H1 (cell line): ENCODE measurements around the gene GAPDHS. TPM values are rescaled to one million over a fixed set of nuclear protein-coding genes. Genes with fewer than 3 reads are reported as not detected.
A peak's percentile ranks its signal among the peaks of the same experiment; 100 is the strongest.

ENCODE experiments used
- CTCF ChIA-PET: fragments of 300-600 bp; sonication (Branson Sonifier 250); formaldehyde crosslinking; loops from one replicate; lab custom pipeline; 2021; ENCODE audit not compliant: partially characterized antibody; lab: Charles Lee
- POLR2A ChIA-PET: fragments of 300-600 bp; sonication (Branson Sonifier 250); formaldehyde crosslinking; loops from one replicate; lab custom pipeline; 2021; ENCODE audit warnings: inconsistent platforms; ENCODE audit not compliant: partially characterized antibody; lab: Charles Lee
- DNase-seq, 2 experiments: peaks; one replicate each; pipeline versions ENCODE4 v3.0.0 to v3.0.0-alpha.2; 2010 to 2022; ENCODE audit warnings: low spot score in 2 of 2, low read depth in 1 of 2, mixed read lengths in 1 of 2
- FAIRE-seq: peaks from 2 replicates; lab custom pipeline; 2011; peaks lifted over from hg19 to GRCh38; lab: Jason Lieb, UNC
- H2AFZ ChIP-seq: 2 replicates; pipeline ENCODE4 v1.8.1; 2012; ENCODE audit warnings: low read length, inconsistent platforms
- H2AK5ac ChIP-seq: 2 replicates; pipeline ENCODE4 v1.6.1; 2013; ENCODE audit warnings: low read depth, low read length
- H2BK120ac ChIP-seq: replicated peaks from 2 replicates; pipeline ENCODE3; 2013; ENCODE audit warnings: low read depth, low read length, inconsistent platforms
- H2BK12ac ChIP-seq: 2 replicates; pipeline ENCODE4 v1.6.1; 2013; ENCODE audit warnings: low read depth, low read length
- H2BK15ac ChIP-seq: 2 replicates; pipeline ENCODE4 v1.6.1; 2013; ENCODE audit warnings: low read length
- H2BK20ac ChIP-seq: 2 replicates; pipeline ENCODE4 v1.6.1; 2013; ENCODE audit warnings: low read length
- H2BK5ac ChIP-seq: 2 replicates; pipeline ENCODE4 v1.6.1; 2013; ENCODE audit warnings: low read depth, low read length
- H3K14ac ChIP-seq: 2 replicates; pipeline ENCODE4 v1.6.1; 2013; ENCODE audit warnings: inconsistent platforms; ENCODE audit not compliant: insufficient read length
- H3K18ac ChIP-seq: 2 replicates; pipeline ENCODE4 v1.6.1; 2013; ENCODE audit warnings: low read length; ENCODE audit errors: extremely low read depth
- H3K23ac ChIP-seq: 2 replicates; pipeline ENCODE4 v1.6.1; 2013; ENCODE audit warnings: inconsistent platforms; ENCODE audit not compliant: insufficient read length
- H3K23me2 ChIP-seq: 2 replicates; pipeline ENCODE4 v1.6.1; 2013; ENCODE audit warnings: low read depth, low read length
- H3K27ac ChIP-seq: 2 replicates; pipeline ENCODE4 v1.6.1; 2011; ENCODE audit warnings: low read depth, low read length, inconsistent platforms
- H3K27me3 ChIP-seq, 4 experiments: replicated peaks in 1 of 4; 1 replicate in 1 of 4; 2 replicates in 3 of 4; pipeline versions ENCODE4 v1.6.1 to v1.8.1; 2011 to 2013; ENCODE audit warnings: low read length in 3 of 4, mild to moderate bottlenecking in 3 of 4, inconsistent platforms in 2 of 4, mixed read lengths in 2 of 4, moderate library complexity in 1 of 4; ENCODE audit not compliant: control insufficient read depth in 3 of 4, insufficient read depth in 3 of 4; ENCODE audit errors: extremely low read depth in 1 of 4
- H3K36me3 ChIP-seq, 4 experiments: 2 replicates each; pipeline versions ENCODE4 v1.6.1 to v1.8.1; 2011 to 2013; ENCODE audit warnings: mild to moderate bottlenecking in 4 of 4, low read length in 3 of 4, moderate library complexity in 2 of 4, control low read depth in 1 of 4, inconsistent platforms in 1 of 4; ENCODE audit not compliant: insufficient read depth in 4 of 4, control insufficient read depth in 2 of 4
- H3K4ac ChIP-seq: replicated peaks from 2 replicates; pipeline ENCODE3; 2013; ENCODE audit warnings: low read length, low read depth, mixed read lengths, inconsistent platforms; ENCODE audit not compliant: insufficient read length
- H3K4me1 ChIP-seq, 4 experiments: replicated peaks in 1 of 4; 1 replicate in 1 of 4; 2 replicates in 3 of 4; pipeline versions ENCODE4 v1.6.1 to v1.8.1; 2011 to 2013; ENCODE audit warnings: low read length in 3 of 4, inconsistent platforms in 2 of 4, mixed read lengths in 1 of 4; ENCODE audit not compliant: insufficient read depth in 4 of 4, control insufficient read depth in 3 of 4
- H3K4me2 ChIP-seq, 2 experiments: 2 replicates each; pipeline versions ENCODE4 v1.6.1 to v1.8.1; 2011 to 2013; ENCODE audit warnings: low read depth in 2 of 2, low read length in 2 of 2, control low read depth in 1 of 2, inconsistent platforms in 1 of 2, mild to moderate bottlenecking in 1 of 2; ENCODE audit not compliant: insufficient read depth in 1 of 2
- H3K4me3 ChIP-seq, 4 experiments: fragments of 200-600, 300-600 bp in 1 of 4; sonication (generic), shearing (Covaris generic), sonication (Bioruptor Twin) in 1 of 4; 2 replicates each; pipeline versions ENCODE4 v1.5.1 to v1.8.1; 2011 to 2016; ENCODE audit warnings: low read length in 4 of 4, low read depth in 3 of 4, control low read depth in 2 of 4, inconsistent platforms in 2 of 4, mild to moderate bottlenecking in 2 of 4, mixed read lengths in 1 of 4, moderate library complexity in 1 of 4; ENCODE audit not compliant: insufficient read depth in 2 of 4; ENCODE audit errors: extremely low read depth in 1 of 4
- H3K56ac ChIP-seq: replicated peaks from 2 replicates; pipeline ENCODE3; 2013; ENCODE audit warnings: low read depth, mild to moderate bottlenecking, mixed read lengths, low read length, inconsistent platforms; ENCODE audit not compliant: insufficient read length
- H3K79me1 ChIP-seq: 2 replicates; pipeline ENCODE4 v1.6.1; 2013; ENCODE audit warnings: low read depth, low read length, control low read depth
- H3K79me2 ChIP-seq, 2 experiments: 2 replicates each; pipeline versions ENCODE4 v1.6.1 to v1.8.1; 2012 to 2013; ENCODE audit warnings: low read length in 2 of 2, mild to moderate bottlenecking in 2 of 2, inconsistent platforms in 1 of 2; ENCODE audit not compliant: insufficient read depth in 2 of 2, control insufficient read depth in 1 of 2
- H3K9ac ChIP-seq, 4 experiments: replicated peaks in 1 of 4; 1 replicate in 1 of 4; 2 replicates in 3 of 4; pipeline versions ENCODE4 v1.6.1 to v1.8.1; 2011 to 2013; ENCODE audit warnings: low read depth in 3 of 4, low read length in 3 of 4, control low read depth in 2 of 4, mild to moderate bottlenecking in 2 of 4, moderate library complexity in 2 of 4, inconsistent platforms in 1 of 4; ENCODE audit errors: extremely low read depth in 1 of 4
- H3K9me3 ChIP-seq, 2 experiments: 2 replicates each; pipeline versions ENCODE4 v1.6.1 to v1.8.1; 2012 to 2013; ENCODE audit warnings: mild to moderate bottlenecking in 2 of 2, moderate library complexity in 2 of 2, control low read depth in 1 of 2, inconsistent platforms in 1 of 2, low read depth in 1 of 2, low read length in 1 of 2, mixed read lengths in 1 of 2; ENCODE audit not compliant: insufficient read depth in 2 of 2
- H4K20me1 ChIP-seq, 2 experiments: replicated peaks in 1 of 2; 2 replicates each; pipeline versions ENCODE3 to v1.8.1; 2011 to 2013; ENCODE audit warnings: inconsistent platforms in 2 of 2, low read length in 2 of 2, mild to moderate bottlenecking in 1 of 2; ENCODE audit not compliant: insufficient read depth in 2 of 2, control insufficient read depth in 1 of 2
- H4K5ac ChIP-seq: 2 replicates; pipeline ENCODE4 v1.6.1; 2013; ENCODE audit warnings: low read length, low read depth, mixed read lengths, inconsistent platforms; ENCODE audit not compliant: insufficient read length
- H4K8ac ChIP-seq: 2 replicates; pipeline ENCODE4 v1.8.0; 2013; ENCODE audit warnings: mild to moderate bottlenecking, moderate library complexity, low read length, inconsistent platforms; ENCODE audit not compliant: insufficient read depth; ENCODE audit errors: extremely low read depth
- H4K91ac ChIP-seq: replicated peaks from 2 replicates; pipeline ENCODE3; 2013; ENCODE audit warnings: low read length, mixed read lengths, inconsistent platforms; ENCODE audit not compliant: insufficient read length
- ASH2L ChIP-seq: fragments of 200-600, 300-600 bp; sonication (generic); IDR thresholded peaks from one replicate; pipeline ENCODE4 v1.7.1; 2017; ENCODE audit warnings: low read length
- HDAC6 ChIP-seq: IDR thresholded peaks from one replicate; pipeline ENCODE4 v1.7.1; 2012; ENCODE audit warnings: low read depth, mild to moderate bottlenecking, inconsistent platforms, low read length, moderate library complexity
- MAX ChIP-seq: IDR thresholded peaks from 2 replicates; pipeline ENCODE4 v1.6.1; 2012; ENCODE audit warnings: inconsistent platforms
- RBBP5 ChIP-seq: IDR thresholded peaks from 2 replicates; pipeline ENCODE4 v1.7.1; 2012; ENCODE audit warnings: low read depth, mild to moderate bottlenecking, inconsistent platforms, low read length, moderate library complexity, borderline replicate concordance
- WGBS, 2 experiments: shearing (Covaris generic) in 1 of 2; methylation state at CpG; one replicate each; pipeline versions ENCODE4 v1.1.6 to v1.1.7; 2013 to 2015; ENCODE audit warnings: low lambda C conversion rate in 2 of 2, mixed read lengths in 2 of 2, inconsistent platforms in 1 of 2, low coverage in 1 of 2, missing lambda C conversion rate in 1 of 2; ENCODE audit not compliant: insufficient replicate concordance in 2 of 2, insufficient coverage in 1 of 2, insufficient read length in 1 of 2; ENCODE audit errors: extremely low coverage in 1 of 2, missing lambda C conversion rate in 1 of 2; 5-methylcytosine and 5-hydroxymethylcytosine counted together
- polyA plus RNA-seq, 7 experiments: library from polyadenylated mRNA; depleted of rRNA in 3 of 7; stranded (reverse) in 5 of 7; unstranded in 2 of 7; fragments of >200 nt in 5 of 7; fragments of 200-250 nt in 2 of 7; gene quantifications; 1 replicate in 5 of 7; 2 replicates in 1 of 7; 4 replicates in 1 of 7; pipeline versions ENCODE4 v1.2.1 to v1.2.3, GENCODE V29; 2011 to 2013; ENCODE audit warnings: missing spikeins in 2 of 7, mixed read lengths in 2 of 7
- total RNA-seq: library from RNA; stranded (reverse); fragmentation: NEBNext Ultra II Directional; extraction: Animal tissue kit (Norgen Biotek cat#: 25700); gene quantifications from 2 replicates; pipeline ENCODE4 v1.2.1, GENCODE V29; 2021

GAPDHS gene
- total and polyA plus RNA-seq, 2 of the 8 experiments (the other 6 are each of a cell fraction or from before 2014, with no cell fraction given), result 0.26 TPM; not detected in 1

GRCh38 chr19:35514282-35514809 lies 18.9 kb upstream of the GAPDHS start:
- H3K36me3 ChIP-seq, result no peaks in the 10 kb centered on the region
- H3K79me2 ChIP-seq, result peaks cover 0 to 4% of the 10 kb centered on the region in 2 experiments; a peak in 2 of 4 replicates
- peak overlapping the region; percentile 60; the same call in 1 of the 2 replicates for H2BK5ac ChIP-seq
- no peak overlapping the region for H2BK120ac ChIP-seq
- no peaks in the 10 kb centered on the region for H3K9me3 ChIP-seq
- H2BK15ac ChIP-seq, result peak overlapping the region; percentile 4; the same call in 1 of the 2 replicates
- H3K23ac ChIP-seq, result no peak overlapping the region
- H3K56ac ChIP-seq, result no peak overlapping the region
- peaks cover 0 to 22% (median 19%) of the 10 kb centered on the region in 4 experiments; a peak in 6 of 7 replicates for H3K4me1 ChIP-seq
- no peak overlapping the region for H2AK5ac ChIP-seq
- peak; percentile 19 for TF ChIP-seq ASH2L
- no peak for TF ChIP-seq HDAC6
- 0 out of 2 replicates have a peak, but pooled peaks have one; percentile 33 for TF ChIP-seq RBBP5
- 0 out of 2 replicates have a peak, but pooled peaks have one; percentile 32 for TF ChIP-seq MAX
- TF ChIP-seq, all 59 proteins: peak for 3
- POLR2A ChIA-PET, result interaction anchor here (1.1 to 2.1 kb wide), 7 partner anchors 10 to 99 kb away, joined by 3 to 8 read pairs (median 5); partner anchors contain the start of gene HAUS5
- Histone ChIP-seq H3K4ac (no peak overlapping the region), H3K18ac (peak overlapping the region; percentile 71), H3K9ac (no peak overlapping the region), H3K4me3 (peak overlapping the region; percentile 8 to 57 (median 37); a peak in 7 of 8 replicates), H3K79me1 (no peaks in the 10 kb centered on the region; the same call in 1 of the 2 replicates), H3K14ac (no peak overlapping the region), H4K5ac (no peak overlapping the region), H4K20me1 (no peaks in the 10 kb centered on the region), H2BK12ac (peak overlapping the region; percentile 75; the same call in 1 of the 2 replicates), H3K4me2 (peak overlapping the region; percentile 64 to 75), H3K27me3 (peaks cover 0 to 11% (median 6%) of the 10 kb centered on the region in 4 experiments; a peak in 3 of 7 replicates), H3K27ac (no peak overlapping the region), H4K91ac (no peak overlapping the region), H2BK20ac (no peak overlapping the region), H2AFZ (peak overlapping the region; percentile 86), H4K8ac (no peak overlapping the region; the same call in 1 of the 2 replicates), H3K23me2 (peaks cover 9% of the 10 kb centered on the region; the same call in 1 of the 2 replicates)
- WGBS, 2 experiments, result 32% methylated on average over 20 of the region's 20 CpGs; no CpG with 5 or more reads in 1 of the 2 experiments
- FAIRE-seq, result no peak
- CTCF ChIA-PET, result interaction anchor here (0.6 to 2.0 kb wide), 11 partner anchors 8 to 198 kb away, joined by 3 to 10 read pairs (median 5); no protein-coding TSS in a partner anchor
- no peak for DNase-seq
